Measurements from ENCODE around the gene CCIN. TPM values are rescaled to one million over a fixed set of nuclear protein-coding genes. Genes with fewer than 3 reads are reported as not detected.

The CCIN gene
- total RNA-seq, 2 donors from 2014 or later = 0.18 to 0.35 TPM

GRCh38 chr9:36138901-36139300 is 30.3 kb upstream of the CCIN start:
- Mint-ChIP-seq H3K27ac (no peak overlapping the region), H3K4me1 (peaks cover 35% of the 10 kb centered on the region), H3K27me3 (ENCODE audit: insufficient read depth) (peaks cover 49% of the 10 kb centered on the region), H3K36me3 (ENCODE audit: low read depth) (peaks cover 5% of the 10 kb centered on the region), H3K9me3 (no peaks in the 10 kb centered on the region), H3K4me3 (no peak overlapping the region)
- Histone ChIP-seq H3K36me3 (ENCODE audit: control insufficient read depth, insufficient read depth, low read length) (peaks cover 5% of the 10 kb centered on the region), H3K4me1 (ENCODE audit: control insufficient read depth, insufficient read depth, low read length) (no peaks in the 10 kb centered on the region), H3K9me3 (ENCODE audit: control insufficient read depth, low read length) (no peaks in the 10 kb centered on the region), H3K9ac (ENCODE audit: extremely low read depth, low read length, poor library complexity, severe bottlenecking) (no peak overlapping the region), H3K27ac (ENCODE audit: low read depth, low read length) (no peak overlapping the region), H3K4me3 (ENCODE audit: low read length) (no peak overlapping the region), H3K27me3 (ENCODE audit: control insufficient read depth, insufficient read depth, low read length, poor library complexity, severe bottlenecking) (peaks cover 16% of the 10 kb centered on the region)
- no peak for DNase-seq
- WGBS, 2 experiments (ENCODE audit: insufficient coverage in 1 of 2, insufficient read length in 1 of 2) = 94% methylated on average over 5 of the region's 5 CpGs
- no peak for TF ChIP-seq CTCF (conservative IDR thresholded peaks at IDR 0.05)

GRCh38 chr9:36140086-36141084 is 28.8 kb upstream of the CCIN start:
- no peak overlapping the region for H3K4me3 ChIP-seq (ENCODE audit: low read length)
- H3K4me1 Mint-ChIP-seq = peaks cover 27% of the 10 kb centered on the region
- peaks cover 18% of the 10 kb centered on the region for H3K36me3 Mint-ChIP-seq (ENCODE audit: low read depth)
- peaks cover 40% of the 10 kb centered on the region for H3K27me3 Mint-ChIP-seq (ENCODE audit: insufficient read depth)
- DNase-seq = peak; percentile 32
- no peak for TF ChIP-seq CTCF (conservative IDR thresholded peaks at IDR 0.05)
- H3K36me3 ChIP-seq (ENCODE audit: control insufficient read depth, insufficient read depth, low read length) = peaks cover 20% of the 10 kb centered on the region
- H3K9me3 Mint-ChIP-seq = peaks cover 2% of the 10 kb centered on the region
- no peak overlapping the region for H3K27ac Mint-ChIP-seq
- H3K27me3 ChIP-seq (ENCODE audit: control insufficient read depth, insufficient read depth, low read length, poor library complexity, severe bottlenecking) = peaks cover 16% of the 10 kb centered on the region
- no peak overlapping the region for H3K9ac ChIP-seq (ENCODE audit: extremely low read depth, low read length, poor library complexity, severe bottlenecking)
- H3K4me3 Mint-ChIP-seq = no peak overlapping the region
- WGBS, 2 experiments (ENCODE audit: insufficient coverage in 1 of 2, insufficient read length in 1 of 2) = 85 to 90% methylated on average over 3 to 11 of the region's 11 CpGs
- no peaks in the 10 kb centered on the region for H3K4me1 ChIP-seq (ENCODE audit: control insufficient read depth, insufficient read depth, low read length)
- H3K27ac ChIP-seq (ENCODE audit: low read depth, low read length) = no peak overlapping the region
- peaks cover 7% of the 10 kb centered on the region for H3K9me3 ChIP-seq (ENCODE audit: control insufficient read depth, low read length)

GRCh38 chr9:36141288-36141687 is 27.9 kb upstream of the CCIN start:
- no peak overlapping the region for H3K27ac Mint-ChIP-seq
- Histone ChIP-seq H3K4me3 (ENCODE audit: low read length) (no peak overlapping the region), H3K9me3 (ENCODE audit: control insufficient read depth, low read length) (peaks cover 16% of the 10 kb centered on the region), H3K27ac (ENCODE audit: low read depth, low read length) (no peak overlapping the region), H3K4me1 (ENCODE audit: control insufficient read depth, insufficient read depth, low read length) (no peaks in the 10 kb centered on the region), H3K9ac (ENCODE audit: extremely low read depth, low read length, poor library complexity, severe bottlenecking) (no peak overlapping the region), H3K36me3 (ENCODE audit: control insufficient read depth, insufficient read depth, low read length) (peaks cover 29% of the 10 kb centered on the region), H3K27me3 (ENCODE audit: control insufficient read depth, insufficient read depth, low read length, poor library complexity, severe bottlenecking) (peaks cover 16% of the 10 kb centered on the region)
- DNase-seq = peak; percentile 81
- peaks cover 20% of the 10 kb centered on the region for H3K4me1 Mint-ChIP-seq
- H3K36me3 Mint-ChIP-seq (ENCODE audit: low read depth) = peaks cover 27% of the 10 kb centered on the region
- no peak overlapping the region for H3K4me3 Mint-ChIP-seq
- peak; percentile 69 for TF ChIP-seq CTCF (conservative IDR thresholded peaks at IDR 0.05)
- peaks cover 11% of the 10 kb centered on the region for H3K9me3 Mint-ChIP-seq
- peaks cover 34% of the 10 kb centered on the region for H3K27me3 Mint-ChIP-seq (ENCODE audit: insufficient read depth)
- 89 to 90% methylated on average over 4 of the region's 4 CpGs for WGBS, 2 experiments (ENCODE audit: insufficient coverage in 1 of 2, insufficient read length in 1 of 2)

Data from endodermal cell (in vitro differentiated cells).